Measurements from ENCODE around the gene TMEM106C. TPM values are rescaled to one million over a fixed set of nuclear protein-coding genes. Genes with fewer than 3 reads are reported as not detected.

The TMEM106C gene
- total and polyA plus RNA-seq, 5 experiments from 2014 or later: 31.4 to 52.8 (median 37.0) TPM

DNA sequence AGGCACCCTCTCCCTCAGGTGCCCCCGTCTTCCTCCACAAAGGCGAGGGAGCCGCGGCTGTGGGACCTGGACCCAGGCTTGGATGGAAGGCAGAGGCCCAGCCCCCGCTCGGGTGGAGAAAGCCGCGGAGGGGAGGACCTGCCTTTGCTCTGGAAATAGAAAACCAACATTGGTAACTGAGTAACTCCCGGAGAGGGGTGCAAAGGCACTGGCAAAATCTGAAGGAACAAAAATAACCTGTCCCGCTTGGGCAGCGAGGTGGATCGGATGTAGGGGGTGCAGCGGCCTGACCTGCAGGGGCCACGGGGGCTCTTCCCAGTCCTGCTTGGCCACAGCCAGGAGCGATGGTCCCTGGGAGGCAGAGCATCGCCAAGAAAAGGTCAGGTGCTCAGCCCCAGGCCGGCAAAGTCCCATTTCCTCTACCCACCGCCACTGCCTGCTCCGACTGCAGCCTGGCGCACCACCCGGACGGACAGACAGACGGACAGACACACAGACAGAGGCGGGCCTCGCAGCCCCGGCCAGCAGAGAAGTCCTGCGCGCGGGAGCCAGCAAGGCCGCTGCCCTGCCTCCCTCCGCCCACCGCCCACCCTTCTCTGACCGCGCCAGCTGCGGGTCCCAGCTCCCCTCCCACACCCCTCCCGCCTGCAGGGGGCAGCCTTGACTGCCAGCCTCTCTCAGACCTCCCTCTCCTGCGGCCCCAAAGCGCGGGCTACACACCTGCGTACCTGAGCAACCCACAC is 21.4 kb upstream of the TMEM106C start:
- peak in 9 of 10 donors; percentile 36 to 63 (median 54) for DNase-seq
- no peak overlapping the region for H3K27ac Mint-ChIP-seq
- H3K36me3 Mint-ChIP-seq: peaks cover 0 to 2% (median 0%) of the 10 kb centered on the region in 3 donors
- peaks cover 12 to 30% (median 23%) of the 10 kb centered on the region in 5 donors for H3K27me3 Mint-ChIP-seq
- peaks cover 0 to 14% (median 7%) of the 10 kb centered on the region in 4 donors for H3K4me1 Mint-ChIP-seq
- peak in 1 of 2 donors; percentile 80 for ATAC-seq
- H3K9me3 Mint-ChIP-seq: no peaks in the 10 kb centered on the region
- no peak overlapping the region for H3K4me3 Mint-ChIP-seq
- POLR2A ChIA-PET: no interaction called here

DNA sequence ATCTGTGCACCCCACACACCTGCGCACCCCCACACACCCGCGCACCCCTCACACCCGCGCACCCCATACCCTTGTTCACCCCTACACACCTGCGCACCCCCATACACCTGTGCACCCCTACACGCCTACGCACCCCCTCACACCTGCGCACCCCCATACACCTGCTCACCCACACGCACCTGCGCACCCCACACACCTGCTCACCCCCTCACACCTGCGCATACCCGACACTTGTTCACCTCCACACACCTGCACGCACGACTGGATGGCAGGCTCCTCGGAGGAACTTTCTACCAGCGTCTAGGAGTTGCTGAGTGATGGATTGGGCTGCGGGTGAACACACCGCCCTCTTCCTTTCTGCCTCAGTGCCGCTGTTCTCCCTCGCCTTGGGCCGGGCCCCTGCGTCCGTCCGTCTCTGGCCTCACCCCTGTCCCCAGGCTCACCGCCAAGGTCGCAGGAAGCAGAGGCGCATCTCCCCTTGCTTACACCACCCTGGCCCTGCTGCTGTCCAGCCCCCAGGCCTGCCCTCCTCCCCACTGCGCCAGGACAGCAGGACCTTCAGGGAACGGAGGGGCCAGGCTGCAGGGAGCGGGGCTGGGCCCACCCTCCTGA is 20.7 kb upstream of the TMEM106C start:
- Mint-ChIP-seq H3K9me3 (no peaks in the 10 kb centered on the region), H3K4me1 (peaks cover 0 to 14% (median 7%) of the 10 kb centered on the region in 4 donors), H3K4me3 (no peak overlapping the region), H3K27me3 (peaks cover 12 to 31% (median 23%) of the 10 kb centered on the region in 5 donors), H3K27ac (no peak overlapping the region), H3K36me3 (peaks cover 0 to 2% (median 0%) of the 10 kb centered on the region in 3 donors)
- DNase-seq (no peak), ATAC-seq (no peak)
- POLR2A ChIA-PET: no interaction called here

DNA sequence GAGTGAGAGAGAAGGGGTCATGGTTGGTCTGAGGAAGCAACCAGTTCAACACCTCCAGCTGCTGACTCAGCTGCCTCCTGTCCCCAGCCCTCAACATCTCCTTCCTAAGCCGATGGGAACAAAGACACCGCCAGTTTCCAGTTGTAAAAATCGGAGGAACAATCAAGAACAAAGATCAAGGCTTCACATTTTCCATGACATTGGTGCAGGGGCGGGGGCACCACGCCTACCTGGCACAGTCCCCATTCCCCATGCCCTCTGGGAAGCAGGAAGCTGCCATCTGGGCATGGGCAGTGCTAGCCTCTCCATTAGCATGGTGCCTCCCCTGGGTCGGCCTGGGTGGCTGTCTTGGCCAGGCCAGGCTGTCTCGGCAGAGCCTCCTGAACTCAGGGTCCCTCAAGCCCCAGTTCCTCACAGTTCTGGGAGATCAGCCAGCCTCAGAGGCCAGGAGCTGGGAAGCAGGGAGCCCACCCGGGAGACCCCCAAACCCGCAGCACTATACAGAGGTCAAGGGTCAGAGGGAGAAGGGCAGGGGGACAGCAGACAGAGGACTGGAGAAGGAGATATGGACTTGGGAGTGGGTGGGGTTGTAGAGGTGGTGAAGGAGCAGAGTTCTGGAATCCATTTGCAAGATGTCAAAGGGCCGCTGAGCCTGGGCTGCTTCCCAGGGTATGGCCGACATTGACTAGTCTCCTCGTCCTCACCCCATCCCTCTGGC is 19.6 kb upstream of the TMEM106C start:
- Mint-ChIP-seq H3K27me3 (peaks cover 12 to 31% (median 23%) of the 10 kb centered on the region in 5 donors), H3K4me3 (no peak overlapping the region), H3K27ac (peak overlapping the region in 1 of 10 donors; percentile 45), H3K4me1 (peaks cover 0 to 14% (median 7%) of the 10 kb centered on the region in 4 donors), H3K36me3 (peaks cover 0 to 2% (median 0%) of the 10 kb centered on the region in 3 donors), H3K9me3 (no peaks in the 10 kb centered on the region)
- DNase-seq: no peak
- POLR2A ChIA-PET: no interaction called here
- ATAC-seq: no peak

DNA sequence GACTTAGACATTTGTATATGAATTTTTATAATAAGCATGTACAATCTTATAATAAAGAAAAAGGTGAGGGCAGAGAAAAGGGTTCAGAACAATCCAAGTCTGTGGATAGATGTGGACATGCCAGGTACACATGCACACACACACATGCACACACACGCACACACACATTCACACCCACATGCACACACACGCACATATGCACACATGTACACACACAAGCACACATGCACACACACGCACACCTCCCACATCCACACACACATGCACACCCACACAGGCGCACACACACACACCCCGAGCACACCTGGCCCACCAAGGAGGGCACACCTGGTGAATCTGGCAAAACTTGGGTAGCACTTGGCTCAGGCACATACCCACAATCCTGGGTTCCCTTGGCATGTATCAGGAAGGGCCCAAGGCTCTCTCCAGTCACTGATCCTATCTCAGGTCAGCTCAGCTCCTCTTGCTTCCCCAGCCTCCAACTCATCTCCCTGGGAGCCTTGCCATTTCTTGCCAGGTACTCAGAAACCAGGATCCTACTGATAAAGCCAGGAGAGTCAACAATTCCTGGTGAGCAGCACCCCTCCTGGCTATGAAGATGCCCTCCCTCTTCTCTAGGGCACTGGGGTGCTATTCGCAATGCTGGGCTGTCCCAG is 18.6 kb upstream of the TMEM106C start:
- no peak overlapping the region for H3K27ac Mint-ChIP-seq
- no peak overlapping the region for H3K4me3 Mint-ChIP-seq
- no peaks in the 10 kb centered on the region for H3K9me3 Mint-ChIP-seq
- DNase-seq (no peak), ATAC-seq (no peak)
- H3K27me3 Mint-ChIP-seq: peaks cover 12 to 31% (median 21%) of the 10 kb centered on the region in 5 donors
- POLR2A ChIA-PET: no interaction called here
- peaks cover 0 to 2% (median 0%) of the 10 kb centered on the region in 3 donors for H3K36me3 Mint-ChIP-seq
- H3K4me1 Mint-ChIP-seq: peaks cover 6 to 14% (median 8%) of the 10 kb centered on the region in 4 donors

DNA sequence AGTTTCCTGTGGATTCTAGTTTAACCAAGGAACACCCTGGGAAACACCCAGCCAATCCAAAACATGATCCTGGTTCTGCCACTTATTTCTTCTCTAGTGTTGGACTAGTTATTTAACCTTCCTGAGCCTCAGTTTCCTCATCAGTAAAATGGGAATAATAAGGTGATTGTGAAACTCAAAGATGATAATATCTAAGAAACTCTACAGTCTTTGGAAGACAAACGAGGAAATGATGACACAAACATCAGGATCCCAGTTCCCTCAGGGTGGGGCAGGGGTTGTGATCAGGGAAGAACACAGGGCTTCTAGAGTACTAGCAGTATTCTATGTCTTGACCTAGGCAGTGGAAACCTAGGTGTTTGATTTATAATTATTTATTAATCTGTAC is 18.1 kb upstream of the TMEM106C start:
- Mint-ChIP-seq H3K4me3 (no peak overlapping the region), H3K4me1 (peaks cover 6 to 12% (median 10%) of the 10 kb centered on the region in 4 donors), H3K27ac (no peak overlapping the region), H3K36me3 (peaks cover 0 to 2% (median 0%) of the 10 kb centered on the region in 3 donors), H3K27me3 (peaks cover 10 to 35% (median 25%) of the 10 kb centered on the region in 5 donors), H3K9me3 (no peaks in the 10 kb centered on the region)
- no peak for ATAC-seq
- POLR2A ChIA-PET: no interaction called here
- no peak for DNase-seq

DNA sequence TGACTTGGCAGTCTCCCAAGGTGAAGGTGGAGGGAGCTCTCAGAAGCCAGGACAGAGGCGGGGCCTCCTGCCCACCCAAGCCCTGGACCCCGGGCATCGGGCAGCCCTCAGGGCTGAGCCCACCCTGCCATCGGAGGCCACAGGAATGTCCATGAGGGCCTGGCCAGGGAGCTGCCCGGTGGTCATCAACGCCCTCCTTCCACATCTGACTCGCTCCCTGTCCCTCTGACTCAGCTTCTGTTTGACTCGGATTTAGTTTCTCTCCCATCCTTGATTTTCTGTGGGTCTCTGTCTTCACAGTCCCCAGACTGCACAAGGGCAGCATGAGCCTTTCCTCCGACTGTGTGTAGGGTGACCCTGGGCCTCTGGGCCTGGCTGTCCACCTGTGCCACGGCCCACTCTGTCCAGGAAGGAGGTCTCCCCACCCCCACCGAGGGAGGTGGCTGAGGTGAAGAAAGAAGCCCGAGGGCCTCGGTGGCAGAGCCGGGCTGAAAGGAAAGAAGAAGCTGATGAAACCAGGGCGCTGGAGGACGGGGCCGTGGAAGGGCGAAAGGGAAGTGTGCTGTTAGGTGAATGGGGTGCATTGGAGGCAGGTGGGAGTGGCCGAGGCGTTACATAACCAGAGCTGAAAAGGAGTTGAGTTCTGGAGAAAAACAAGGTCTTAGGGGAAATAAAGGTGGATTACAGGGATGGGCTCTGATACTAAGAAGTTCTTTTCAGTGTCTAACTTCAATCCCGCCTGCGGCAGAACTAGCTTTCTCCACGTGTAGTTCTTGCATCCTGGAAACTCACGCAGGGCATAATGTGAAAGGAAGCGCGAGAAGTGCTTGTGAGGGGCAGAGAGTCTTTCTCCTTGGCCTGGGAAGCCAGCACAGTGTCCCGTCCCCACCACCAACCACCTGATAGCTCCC is 16.7 kb upstream of the TMEM106C start:
- H3K27me3 Mint-ChIP-seq: peaks cover 2 to 24% (median 15%) of the 10 kb centered on the region in 5 donors
- H3K4me3 Mint-ChIP-seq: no peak overlapping the region
- peaks cover 0 to 9% (median 3%) of the 10 kb centered on the region in 4 donors for H3K4me1 Mint-ChIP-seq
- H3K36me3 Mint-ChIP-seq: peaks cover 0 to 2% (median 0%) of the 10 kb centered on the region in 3 donors
- POLR2A ChIA-PET: no interaction called here
- no peak for ATAC-seq
- H3K9me3 Mint-ChIP-seq: no peaks in the 10 kb centered on the region
- no peak for DNase-seq
- peak overlapping the region in 2 of 10 donors; percentile 41 to 55 for H3K27ac Mint-ChIP-seq

DNA sequence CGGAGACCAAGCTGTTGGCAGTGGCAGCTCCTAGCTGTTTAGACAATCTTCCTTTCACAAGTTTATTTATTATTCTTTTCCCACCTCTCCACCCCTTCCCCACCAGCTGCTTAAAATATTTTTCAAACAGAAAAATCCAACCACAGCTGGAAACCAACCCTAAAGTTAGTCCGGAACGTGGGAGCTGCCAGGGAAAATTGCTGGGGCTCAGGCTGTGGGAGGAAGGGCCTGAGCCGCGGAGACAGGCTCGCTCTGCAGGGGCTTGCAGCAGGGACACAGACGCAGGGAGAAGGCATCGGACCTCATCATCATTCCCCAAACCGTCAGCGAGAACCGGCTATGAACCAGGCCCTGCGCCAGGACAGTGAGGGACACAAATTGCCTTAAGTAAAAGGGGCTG is 16.1 kb upstream of the TMEM106C start:
- no peak overlapping the region for H3K27ac Mint-ChIP-seq
- peaks cover 0 to 9% (median 3%) of the 10 kb centered on the region in 4 donors for H3K4me1 Mint-ChIP-seq
- no peaks in the 10 kb centered on the region for H3K9me3 Mint-ChIP-seq
- DNase-seq (no peak), ATAC-seq (no peak)
- H3K4me3 Mint-ChIP-seq: no peak overlapping the region
- POLR2A ChIA-PET: no interaction called here
- H3K27me3 Mint-ChIP-seq: peaks cover 2 to 22% (median 13%) of the 10 kb centered on the region in 5 donors
- H3K36me3 Mint-ChIP-seq: peaks cover 0 to 2% (median 0%) of the 10 kb centered on the region in 3 donors

DNA sequence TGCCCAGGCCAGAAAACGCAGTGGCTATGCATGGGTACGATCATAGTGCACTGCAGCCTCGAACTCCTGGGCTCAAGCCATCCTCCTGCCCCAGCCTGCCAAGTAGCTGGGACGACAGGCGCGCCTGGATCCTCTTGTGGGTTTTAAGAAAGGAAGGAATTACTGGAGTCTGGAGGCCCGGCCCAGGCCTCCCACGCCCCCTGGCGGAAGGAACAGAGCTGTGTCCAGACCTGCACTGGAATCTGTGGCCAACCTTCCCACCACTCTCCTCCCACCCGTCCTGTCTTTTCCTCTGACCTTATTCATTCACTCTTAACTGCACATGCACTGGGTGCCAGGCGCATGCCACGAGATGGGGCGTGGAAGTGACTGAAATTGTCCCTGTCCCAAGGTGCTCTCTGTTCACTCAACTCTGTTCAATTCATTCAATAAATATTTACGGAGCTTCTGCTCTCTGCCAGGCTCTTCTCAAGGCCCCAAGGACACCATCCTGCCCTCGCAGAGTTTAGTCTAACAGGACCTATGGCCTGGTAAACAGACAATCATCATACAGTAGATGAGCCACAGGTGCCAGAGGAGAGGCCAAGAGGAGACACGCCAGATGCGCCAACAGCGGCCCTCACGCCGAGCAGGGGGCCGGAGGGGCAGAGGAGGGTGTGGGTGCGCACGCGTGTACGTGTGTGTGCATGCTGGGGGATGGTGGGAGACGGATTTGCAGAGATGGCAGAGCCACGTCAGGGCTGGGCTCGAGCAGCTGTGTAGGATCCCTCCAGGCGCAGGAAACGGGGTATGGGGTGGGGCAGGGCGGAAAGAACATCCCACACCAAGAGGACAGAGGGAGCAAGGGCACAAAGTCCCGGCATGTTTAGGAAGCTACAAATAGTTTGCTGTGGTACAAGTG is 13.7 kb upstream of the TMEM106C start:
- no peaks in the 10 kb centered on the region for H3K9me3 Mint-ChIP-seq
- H3K4me1 Mint-ChIP-seq: peaks cover 0 to 14% (median 3%) of the 10 kb centered on the region in 4 donors
- POLR2A ChIA-PET: no interaction called here
- peak overlapping the region in 2 of 10 donors; percentile 11 to 55 for H3K27ac Mint-ChIP-seq
- peaks cover 2 to 22% (median 7%) of the 10 kb centered on the region in 5 donors for H3K27me3 Mint-ChIP-seq
- peaks cover 0 to 2% (median 0%) of the 10 kb centered on the region in 3 donors for H3K36me3 Mint-ChIP-seq
- DNase-seq: peak in 7 of 10 donors; percentile 12 to 42 (median 33)
- ATAC-seq: peak; percentile 53 to 72
- no peak overlapping the region for H3K4me3 Mint-ChIP-seq

DNA sequence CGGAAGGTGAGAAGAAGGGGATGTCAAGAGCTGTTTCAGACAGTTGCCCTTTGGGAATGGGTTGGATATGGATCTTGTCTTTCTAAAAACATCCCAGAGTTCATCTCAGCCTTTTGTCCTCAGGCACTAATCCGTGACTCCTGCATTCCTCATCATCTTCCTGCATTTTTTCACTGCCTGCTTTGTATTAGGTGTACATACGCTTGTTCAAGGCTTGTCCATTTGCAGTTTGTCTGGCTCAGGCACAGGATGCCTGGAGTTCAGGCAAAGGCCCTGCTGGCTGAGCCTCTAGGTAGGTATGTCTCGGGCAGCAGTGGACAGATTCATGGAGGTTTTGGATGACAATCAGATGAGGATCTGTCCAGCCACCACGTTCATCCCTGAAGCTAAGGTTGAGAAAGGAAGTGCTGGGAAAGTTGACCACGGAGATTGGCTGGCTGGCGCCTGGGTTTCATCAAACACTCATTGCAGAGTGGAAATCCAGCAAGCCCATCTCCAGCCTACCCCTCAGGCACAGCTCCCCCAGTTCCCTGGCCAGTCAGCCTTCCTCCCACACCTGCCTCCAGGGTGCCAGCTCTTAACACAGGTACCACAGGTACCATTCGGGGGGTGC is 12.4 kb upstream of the TMEM106C start:
- Mint-ChIP-seq H3K27me3 (peaks cover 2 to 21% (median 7%) of the 10 kb centered on the region in 5 donors), H3K36me3 (peaks cover 0 to 2% (median 0%) of the 10 kb centered on the region in 3 donors), H3K4me3 (no peak overlapping the region), H3K9me3 (no peaks in the 10 kb centered on the region), H3K4me1 (peaks cover 0 to 14% (median 3%) of the 10 kb centered on the region in 4 donors), H3K27ac (no peak overlapping the region)
- no peak for DNase-seq
- no peak for ATAC-seq
- POLR2A ChIA-PET: interaction anchor here (0.5 kb wide), 1 partner anchor 864 kb away, joined by 4 read pairs; no protein-coding TSS in a partner anchor

DNA sequence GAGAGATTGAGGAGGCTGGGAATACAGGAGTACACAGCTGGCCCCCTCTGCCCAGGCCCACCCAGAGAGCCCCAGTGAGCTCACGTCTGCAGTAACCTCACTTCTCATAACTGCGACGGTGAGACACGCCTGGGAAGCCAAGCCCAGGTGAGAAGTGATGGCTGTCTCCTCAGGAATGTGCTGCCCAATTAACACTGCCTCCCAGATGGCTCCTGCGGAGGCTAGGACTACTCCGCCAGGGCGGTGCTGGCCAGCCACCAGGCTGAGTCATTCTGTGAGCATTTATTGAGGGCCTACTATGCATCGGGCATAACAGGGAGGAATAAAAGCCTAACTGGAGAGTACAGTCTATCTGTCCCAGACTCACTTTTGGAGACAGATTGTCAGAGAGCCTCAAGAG is 9.3 kb upstream of the TMEM106C start:
- peaks cover 0 to 5% (median 0%) of the 10 kb centered on the region in 9 donors for H3K9me3 Mint-ChIP-seq
- H3K4me3 Mint-ChIP-seq: no peak overlapping the region
- POLR2A ChIA-PET: no interaction called here
- H3K27ac Mint-ChIP-seq: no peak overlapping the region
- peaks cover 0 to 3% (median 2%) of the 10 kb centered on the region in 3 donors for H3K36me3 Mint-ChIP-seq
- H3K27me3 Mint-ChIP-seq: peaks cover 0 to 13% (median 0%) of the 10 kb centered on the region in 5 donors
- DNase-seq (no peak), ATAC-seq (no peak)
- H3K4me1 Mint-ChIP-seq: peaks cover 0 to 14% (median 1%) of the 10 kb centered on the region in 4 donors
